Fibroblast of skin of right biceps (primary cell): ENCODE results near the gene RPL29.

Source experiments
- DNase-seq: peaks from one replicate; pipeline ENCODE4 v3.0.0-alpha.2; 2013

Gene RPL29

DNA sequence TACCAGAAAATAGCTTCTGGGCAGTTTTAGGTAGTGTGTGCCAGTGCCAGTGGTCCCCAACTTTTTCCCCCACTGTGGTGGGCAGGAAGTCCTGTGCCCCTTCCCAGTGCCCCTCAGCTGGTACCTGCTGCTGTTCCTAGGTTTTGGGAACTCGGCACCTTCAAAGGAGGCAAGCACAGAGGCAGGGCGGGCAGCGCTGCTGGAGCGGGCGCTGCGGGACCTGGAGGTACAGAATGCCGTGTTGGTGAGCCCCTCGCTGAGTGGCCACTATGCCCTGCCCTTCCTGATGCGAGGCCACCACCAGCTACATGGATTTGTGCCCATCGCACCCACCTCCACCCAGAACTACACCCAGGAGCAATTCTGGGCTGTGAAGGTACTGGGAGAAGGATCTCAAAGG is 15.4 kb downstream of the RPL29 start:
- DNase-seq = no peak

DNA sequence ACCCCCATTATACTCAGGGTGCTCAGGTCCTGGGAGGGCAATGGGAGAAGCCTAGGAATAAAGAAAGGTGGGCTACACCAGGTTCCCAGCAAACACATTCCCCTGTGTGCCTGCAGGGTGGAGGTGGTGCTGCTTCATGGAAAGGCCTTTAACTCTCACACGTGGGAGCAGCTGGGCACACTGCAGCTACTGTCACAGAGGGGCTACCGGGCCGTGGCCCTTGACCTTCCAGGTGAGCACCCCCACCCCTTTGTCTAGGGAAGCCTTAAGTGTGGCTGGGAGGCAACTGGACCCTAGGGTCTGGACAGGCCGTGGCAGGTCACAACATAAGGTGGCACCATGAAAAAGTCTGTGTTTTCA is 17.6 kb downstream of the RPL29 start:
- DNase-seq = no peak

DNA sequence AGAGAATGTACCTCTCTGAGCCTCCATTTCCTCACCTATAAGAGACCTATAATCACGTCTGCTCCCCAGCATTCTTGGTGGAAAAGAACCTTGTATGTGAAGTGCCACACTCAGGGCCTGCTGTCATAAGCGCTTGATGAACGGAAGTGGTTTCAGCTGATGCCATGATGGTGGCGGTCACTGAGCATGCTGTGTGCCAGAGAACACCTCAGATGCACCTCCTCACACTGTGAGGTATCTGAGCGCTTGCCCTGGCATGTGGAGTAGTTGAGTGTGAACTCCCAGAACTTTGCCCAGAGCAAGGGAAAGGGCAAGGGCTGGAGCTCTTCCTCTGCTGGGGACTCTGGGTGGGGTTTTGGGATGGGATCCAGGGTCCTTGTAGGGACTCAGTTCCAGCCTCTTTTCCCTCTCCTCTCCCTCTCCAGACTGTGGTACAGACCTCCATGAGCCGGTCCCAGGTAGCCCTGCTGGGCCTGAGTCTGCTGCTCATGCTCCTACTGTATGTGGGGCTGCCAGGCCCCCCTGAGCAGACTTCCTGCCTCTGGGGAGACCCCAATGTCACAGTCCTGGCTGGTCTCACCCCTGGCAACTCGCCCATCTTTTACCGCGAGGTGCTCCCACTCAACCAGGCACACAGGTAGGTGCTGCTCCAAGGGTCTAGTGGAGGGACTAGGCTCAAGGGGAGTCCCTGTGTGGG is 18.1 kb downstream of the RPL29 start:
- DNase-seq = no peak

DNA sequence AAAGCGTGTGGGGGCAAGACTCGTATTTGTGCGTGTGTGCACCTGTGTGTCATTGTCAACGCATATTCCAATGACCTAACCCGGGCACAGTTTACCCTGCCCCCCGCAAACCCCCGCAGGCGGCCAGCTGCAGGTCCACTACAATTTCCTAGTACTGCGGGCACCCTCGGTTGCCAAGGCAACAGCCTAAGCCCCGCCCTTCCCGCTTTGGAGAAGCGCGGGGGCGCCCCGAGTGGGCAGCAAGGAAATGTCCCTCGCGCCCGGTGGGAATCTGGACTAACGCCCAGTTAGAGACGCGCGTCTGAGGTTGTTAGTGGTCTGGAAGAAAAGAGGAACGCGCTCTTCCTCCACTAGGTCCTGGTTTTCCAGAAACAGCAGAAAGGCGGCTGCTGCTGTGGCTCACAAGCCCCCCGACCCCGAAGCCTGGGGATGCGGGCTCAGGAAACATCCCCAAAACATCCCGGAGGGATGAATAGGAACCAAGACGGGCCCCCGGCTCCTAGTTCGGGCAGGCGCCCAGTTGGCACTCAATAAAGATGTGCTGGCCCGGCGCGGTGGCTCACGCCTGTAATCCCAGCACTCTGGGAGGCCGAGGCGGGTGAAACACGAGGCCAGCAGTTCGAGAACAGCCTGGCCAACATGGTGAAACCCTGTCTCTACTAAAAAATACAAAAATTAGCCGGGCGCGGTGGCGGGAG is 19.7 kb downstream of the RPL29 start:
- DNase-seq = peak; percentile 63

DNA sequence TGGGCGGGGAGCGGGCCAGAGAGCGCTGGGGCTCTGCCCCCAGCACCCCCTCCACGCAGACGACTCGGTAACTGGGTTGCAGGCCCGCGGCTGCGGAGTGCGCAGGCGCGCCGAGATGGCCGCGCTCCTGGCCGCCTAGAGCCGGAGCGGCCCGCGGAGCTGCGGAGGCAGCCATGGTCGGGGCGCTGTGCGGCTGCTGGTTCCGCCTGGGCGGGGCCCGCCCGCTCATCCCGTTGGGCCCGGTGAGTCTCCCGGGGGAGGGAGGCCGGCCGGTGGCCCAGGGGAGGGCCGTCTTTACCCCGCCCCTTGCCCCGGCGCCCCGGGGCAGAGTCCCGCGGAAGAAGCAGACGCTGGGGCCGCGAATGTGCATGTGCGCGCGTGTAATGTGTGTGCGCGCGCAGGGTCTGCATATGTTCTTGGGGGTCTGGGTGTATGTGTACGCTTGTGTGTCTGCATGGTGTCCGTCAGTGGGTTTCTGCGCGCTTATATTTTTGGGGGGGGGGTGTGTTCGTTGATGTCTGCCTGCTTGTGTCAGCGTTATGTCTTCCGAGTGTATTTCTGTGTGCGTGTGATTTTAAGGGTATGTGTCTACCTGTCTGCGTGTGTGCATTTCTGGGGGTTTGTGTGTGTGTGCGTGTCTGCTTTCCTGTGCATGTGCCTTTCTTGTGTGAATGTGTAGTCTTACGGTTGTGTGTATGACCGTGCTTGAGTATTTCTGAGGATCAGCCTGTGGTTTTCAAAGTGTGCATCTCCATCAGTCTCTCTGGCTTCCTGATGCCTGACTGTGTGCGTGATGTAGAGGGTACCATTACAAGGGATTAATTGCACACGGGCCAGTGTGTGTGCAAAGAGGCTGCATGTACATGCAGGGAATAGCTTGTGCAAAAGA is 20.5 kb downstream of the RPL29 start, which contains the start of gene ABHD14A:
Gene ABHD14A (plus strand): TSS at position 102 of the 889 bp plus-strand sequence. CDS start 72 bp downstream, at position 174.
- DNase-seq = peak; percentile 67

DNA sequence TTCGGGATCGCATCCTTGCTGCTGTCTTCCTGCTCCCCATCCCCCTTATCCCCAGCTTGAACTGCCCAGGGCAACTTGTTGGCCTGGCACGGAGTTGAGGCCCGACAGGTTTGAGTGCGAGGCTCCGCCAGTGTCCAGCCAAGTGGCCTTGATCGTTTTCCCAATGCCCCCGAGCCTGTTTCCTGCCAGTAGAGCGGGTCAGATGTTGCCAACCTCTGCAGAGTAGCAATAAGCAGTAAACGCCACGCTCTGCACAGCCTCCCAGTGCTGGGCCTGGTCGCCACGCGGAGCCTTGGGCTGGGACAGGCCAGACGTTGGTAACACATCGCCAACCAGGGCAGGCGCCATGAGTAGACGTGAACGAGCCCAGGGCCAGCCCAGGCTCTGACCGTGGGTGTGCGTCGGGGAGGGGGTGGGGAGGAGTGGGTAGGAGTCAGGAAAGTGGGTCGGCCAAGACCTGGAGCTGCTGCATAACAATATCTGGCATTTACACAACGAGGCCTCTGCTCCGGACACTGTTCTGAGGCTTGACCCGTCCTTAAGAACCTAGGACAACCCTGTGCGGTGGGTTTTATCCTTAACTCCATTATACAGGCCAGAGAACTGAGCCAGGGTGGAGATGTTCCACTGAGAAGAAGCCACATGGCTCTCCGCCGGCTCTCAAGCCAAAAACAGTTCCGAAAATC is 21.3 kb downstream of the RPL29 start:
- no peak for DNase-seq

DNA sequence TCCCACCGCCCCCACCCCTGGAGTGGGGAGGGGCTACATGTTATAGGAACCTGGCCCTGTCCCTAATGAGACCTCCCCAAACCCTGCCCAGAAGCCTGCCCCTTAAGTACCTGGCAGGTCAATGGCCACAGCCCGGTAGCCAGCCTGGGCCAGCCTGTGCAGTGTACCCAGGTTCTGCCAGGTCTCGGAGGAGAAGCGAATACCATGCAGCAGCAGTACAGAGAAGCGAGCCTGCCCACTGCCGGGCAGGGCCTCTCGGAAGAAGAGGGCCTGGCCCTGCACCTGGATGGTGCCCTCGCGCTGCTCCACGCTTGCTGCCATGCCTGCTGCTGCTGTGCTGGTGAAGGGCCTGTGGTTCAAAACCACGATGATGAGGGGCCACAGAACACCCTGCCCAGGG is 24.3 kb downstream of the RPL29 start:
- no peak for DNase-seq

DNA sequence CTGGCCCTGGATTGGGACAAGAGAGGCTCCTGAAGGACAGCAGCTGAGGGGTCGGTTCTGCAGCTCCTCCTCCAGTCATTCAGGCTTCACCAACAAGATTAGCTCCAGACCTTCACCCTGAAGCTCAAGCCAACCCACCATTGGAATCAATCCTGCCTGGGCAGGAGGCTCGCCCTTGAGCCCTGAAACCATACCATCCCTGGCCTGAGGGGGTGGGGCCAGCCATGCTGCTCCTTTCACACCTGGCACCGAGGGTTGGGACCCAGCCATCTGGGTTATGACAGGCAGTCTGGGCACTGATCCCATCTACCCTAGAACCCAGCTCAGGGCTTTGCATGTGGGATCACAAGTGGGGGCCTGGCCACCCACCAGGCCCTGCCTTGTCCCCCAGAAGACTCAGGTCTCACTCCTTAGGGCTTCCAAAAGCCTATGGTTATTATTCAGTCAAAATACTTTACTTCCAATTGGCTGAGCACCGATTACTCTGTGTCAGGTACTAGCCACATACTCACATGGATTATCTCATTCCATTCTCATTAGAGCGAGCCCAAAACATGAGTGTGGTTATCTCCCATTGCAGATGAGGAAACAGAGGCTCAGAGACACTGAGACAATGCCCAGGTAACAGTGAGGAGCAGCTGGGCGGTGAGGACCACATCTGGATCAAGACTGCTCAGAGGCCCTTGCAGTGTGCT is 24.9 kb downstream of the RPL29 start:
- DNase-seq = no peak

DNA sequence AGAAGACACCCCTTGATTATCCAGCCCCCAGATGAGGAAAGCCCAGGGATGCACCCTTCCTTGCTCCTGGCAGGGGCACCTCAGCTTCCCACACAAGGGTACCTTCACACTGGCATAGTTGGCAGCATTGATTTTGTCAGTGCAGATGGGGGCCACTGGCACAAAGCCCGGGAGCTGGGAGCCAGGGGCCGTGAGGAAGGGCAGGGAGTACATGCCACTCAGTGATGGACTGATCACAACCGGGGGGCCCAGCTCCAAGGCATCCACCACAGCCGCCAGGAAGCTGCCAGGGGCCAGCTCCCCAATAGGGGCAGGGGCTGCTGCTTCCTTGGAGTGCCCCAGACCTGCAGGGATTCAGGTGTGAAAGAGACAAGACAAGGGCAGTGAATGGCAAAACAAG is 25.9 kb downstream of the RPL29 start:
- no peak for DNase-seq

DNA sequence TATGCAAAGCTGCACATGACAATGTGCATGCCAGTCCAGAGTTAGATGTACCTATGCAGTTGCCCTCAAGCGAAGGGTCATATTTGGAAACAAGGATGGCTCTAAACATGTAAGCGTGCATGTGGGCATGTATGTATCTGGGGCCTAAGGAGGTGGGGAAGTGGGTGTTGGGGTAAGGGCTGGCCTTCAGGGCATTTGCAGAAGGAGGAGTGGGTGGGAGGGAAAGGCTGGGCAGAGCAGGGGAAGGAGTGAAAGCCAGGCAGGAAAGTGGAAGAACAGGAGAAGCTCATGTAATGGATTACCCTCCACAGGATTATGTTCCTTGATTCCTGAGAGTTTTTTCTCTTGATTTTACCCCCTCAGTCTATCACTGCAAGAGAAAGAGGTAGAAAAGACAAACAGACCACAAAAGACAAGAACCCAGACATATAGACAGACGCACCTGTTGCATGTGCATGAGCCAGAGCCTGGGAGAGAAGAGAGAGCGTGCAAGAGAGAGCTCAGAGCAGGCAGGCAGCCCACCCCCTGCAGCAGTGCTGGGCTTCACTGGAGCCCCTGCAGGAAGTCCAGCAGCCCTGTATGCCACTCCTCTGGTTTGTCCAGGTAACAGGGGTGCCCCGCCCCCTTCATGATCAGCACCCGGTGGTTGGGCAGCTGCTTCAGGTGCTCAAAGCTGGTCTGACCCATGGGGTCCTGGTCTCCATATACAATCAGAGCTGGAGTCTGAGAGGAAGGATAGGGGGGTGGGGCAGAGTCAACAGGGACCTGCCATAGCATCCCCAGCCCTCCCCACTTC is 26.6 kb downstream of the RPL29 start:
- no peak for DNase-seq

DNA sequence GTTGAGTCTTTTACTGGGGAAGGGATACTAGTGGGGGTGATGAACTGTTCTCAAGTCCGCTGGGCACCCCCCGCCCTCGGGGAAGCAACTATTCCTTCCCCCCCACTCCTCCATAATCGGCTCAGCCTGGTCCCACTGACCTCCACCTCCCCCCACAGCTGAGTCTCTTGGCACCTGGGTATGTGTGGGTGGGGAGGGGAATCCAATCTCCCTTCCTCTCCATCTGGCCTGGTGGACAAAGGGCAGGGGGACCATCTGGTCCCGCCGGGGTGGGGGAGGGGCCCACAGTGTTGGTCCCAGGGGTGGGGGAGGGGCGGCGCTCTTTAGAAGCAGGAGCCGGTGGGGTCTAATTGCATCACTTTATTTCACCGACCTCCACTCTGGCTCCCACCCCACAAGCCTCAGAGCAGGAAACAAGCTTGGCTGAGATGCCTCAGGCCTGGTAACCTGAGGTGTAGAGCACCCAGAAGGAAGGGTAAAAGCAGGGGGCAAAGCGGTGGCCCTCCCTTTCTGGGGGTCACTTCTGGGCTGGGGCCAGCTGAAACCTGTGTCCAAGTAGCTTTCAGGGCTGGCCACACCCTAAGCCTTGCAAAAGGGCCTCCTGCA is 27.4 kb downstream of the RPL29 start:
- DNase-seq = peak; percentile 28

DNA sequence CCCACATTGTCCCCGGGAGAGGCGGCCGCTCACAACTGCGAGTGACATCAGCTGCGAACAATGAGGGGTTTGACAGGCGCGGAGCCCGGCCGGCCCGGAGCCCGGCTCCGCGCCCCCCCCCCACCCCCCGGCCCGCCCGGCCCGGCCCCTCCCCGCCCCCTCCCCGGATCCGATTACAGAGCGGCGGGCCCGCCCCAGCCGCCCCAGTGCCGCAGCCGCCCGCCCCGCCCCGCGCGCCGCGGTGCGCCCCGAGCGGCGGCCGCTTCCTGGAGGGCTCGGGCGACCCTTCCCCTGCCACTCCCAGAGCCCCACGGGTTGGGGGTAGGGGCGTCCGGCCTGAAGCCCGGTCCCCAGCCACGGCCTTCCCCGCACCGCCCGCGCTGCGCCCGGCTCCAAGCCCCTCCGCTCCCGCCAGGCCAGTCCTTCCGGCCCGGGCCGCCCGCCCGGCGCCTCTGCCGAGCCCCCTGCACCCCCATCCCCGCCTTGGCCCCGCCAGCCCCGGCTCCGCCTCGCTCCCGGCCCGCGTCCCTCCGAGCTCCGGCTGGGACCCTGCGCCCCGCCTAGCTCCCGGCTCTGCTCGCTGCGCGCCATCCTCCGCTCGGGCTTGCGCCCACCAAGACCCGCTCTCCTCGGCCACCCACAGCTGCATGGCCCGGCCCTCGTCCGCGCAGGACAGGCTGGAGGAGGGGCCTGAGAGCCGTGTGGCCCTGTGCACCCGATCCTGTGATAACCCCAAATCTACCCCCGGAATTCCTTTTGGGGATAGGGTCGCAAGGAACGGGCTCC is 28.1 kb downstream of the RPL29 start, which contains the start of gene PCBP4:
Gene PCBP4 (minus strand): TSS at position 71 of the 786 bp plus-strand sequence. CDS start 6,214 bp downstream, outside the sequence.
- peak; percentile 71 for DNase-seq

DNA sequence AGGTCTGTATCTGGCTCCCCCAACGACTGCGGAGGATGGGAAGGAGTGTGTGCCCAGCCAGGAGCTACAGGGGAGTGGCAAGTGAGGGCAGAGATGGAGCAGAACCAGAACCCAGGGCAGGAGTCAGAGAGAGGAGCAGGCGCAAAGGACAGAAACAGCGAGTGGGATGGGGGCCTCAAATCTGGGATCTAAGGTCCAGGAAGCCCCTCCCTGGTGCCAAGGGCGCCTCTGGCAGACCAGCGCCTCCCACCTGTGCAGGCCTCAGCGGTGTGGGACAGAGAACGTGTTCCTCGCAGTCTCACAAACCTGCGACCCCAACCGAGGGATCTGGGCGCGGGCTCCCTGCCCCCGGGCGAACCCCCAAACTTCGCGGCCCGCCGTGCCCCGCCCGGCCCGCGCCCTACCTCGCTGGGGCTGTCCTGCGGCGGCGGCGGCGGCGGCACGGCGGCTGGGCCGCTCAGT is 28.7 kb downstream of the RPL29 start:
- no peak for DNase-seq

DNA sequence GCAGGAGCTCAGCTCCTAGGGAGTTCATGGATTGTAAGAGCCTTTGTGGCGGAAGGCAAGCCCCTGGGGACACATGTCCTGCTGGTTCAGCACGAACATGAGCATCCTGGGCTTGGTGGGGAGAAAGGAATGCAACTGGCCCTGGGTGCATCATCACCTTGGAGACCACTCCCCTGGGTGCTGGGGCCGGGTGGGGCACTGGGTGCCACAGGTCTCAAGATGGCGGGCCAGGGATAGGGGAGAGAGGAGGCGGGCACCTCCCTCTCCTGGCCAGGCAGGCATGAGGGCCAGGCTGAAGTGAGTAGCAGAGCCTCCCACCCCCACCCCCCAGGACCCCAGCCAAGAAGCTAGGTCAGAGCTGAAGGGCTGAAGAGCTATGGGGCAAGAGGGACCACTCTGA is 29.2 kb downstream of the RPL29 start:
- no peak for DNase-seq

DNA sequence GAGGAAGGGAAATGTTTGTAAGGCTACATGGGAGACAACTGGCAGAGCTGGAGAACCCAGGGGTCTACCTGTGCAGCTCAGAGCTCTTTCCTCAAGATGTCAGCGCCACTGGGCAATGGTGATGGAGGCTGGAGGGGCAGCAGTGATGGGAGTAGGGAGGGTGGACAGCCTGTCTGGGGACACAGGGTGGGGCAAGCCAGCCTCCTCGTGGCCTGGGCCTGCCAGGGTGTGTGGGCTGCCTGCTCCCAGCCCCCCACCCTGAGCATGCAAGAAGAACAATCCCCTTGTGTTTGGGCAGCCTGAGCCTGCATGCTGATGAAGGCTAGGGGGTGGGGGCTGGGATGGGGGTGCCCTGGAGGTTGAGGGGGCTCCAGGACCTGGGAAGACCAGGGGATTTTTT is 29.7 kb downstream of the RPL29 start:
- no peak for DNase-seq

DNA sequence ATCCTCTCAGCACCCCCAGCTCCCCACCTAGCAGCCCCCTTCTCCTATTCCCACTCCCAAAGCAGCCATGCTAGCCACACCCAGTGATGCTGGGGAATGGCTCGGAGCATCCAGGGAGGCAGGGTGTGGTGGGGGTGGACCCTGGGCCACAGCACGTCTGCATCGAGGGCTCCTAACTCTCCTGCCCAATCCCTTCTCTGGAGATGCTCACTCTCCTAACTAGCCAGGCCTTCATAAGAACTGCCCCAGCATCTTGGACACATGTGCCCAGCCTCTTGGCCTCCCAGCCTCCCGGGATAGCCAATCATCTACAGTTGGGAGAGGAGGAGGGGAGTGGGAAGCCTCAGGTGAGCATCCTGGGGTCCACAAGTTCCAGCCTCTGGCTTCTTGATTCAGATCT is 31.2 kb downstream of the RPL29 start:
- no peak for DNase-seq

DNA sequence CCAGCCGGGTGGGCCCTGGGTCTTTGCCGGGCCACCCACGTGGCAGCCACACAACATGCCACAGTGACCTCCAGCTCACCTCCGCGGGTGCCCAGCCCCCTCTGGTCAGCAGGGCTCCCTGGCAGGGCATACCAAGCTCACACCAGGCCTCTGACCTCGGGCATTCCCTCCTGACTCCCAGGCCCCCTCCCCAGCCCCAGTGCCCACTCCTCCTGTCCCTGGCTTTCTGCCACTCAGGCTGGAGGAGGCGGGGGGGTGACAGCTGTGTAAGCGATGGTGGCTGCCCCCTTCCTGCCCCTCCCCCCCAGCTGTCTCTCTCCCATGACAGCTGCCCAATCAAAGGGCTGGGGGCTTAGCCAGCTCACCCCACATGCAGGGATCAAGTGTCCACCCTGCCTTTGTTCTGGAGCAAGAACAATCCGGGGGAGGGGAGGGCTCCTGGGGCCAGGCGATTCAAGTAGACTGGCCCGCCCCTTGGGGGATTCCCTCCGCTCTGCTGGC is 31.7 kb downstream of the RPL29 start:
- DNase-seq = no peak

DNA sequence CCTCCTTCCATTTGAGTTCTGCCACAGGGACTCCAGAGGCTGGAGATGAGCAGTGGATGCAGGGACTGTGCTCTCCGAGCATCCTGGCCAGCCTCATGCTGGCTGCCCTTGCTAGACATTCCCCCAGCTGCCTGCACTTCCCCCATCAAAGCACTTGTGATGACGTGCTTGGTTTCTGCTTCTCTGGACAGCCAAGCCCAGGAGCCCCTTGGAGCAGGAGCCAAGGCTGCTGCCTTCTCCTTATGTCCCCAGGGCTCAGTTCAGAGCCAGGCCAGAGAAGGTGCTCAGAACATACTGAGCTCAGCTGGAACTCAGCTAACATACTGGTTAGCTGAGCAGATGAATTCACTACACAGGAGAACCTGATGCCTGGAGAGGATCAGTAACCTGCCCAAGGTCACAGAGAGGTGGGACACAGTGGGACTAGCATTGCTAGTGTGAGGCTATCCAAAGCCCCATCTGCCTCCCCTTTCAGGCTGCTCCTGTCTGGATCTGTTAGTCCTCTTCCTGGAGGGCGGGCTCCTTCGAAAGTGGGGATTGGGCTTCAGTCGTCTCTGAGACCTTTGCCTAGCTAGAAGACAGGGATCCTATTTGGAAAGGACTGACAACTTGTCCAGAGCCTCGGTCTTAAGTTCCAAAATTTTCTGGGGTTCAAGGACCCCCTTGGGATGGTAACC is 32.7 kb downstream of the RPL29 start:
- DNase-seq = no peak
